HG03460 (cell line): ENCODE results near the gene RABGAP1.

Experiments used
- ATAC-seq: cut with Tn5 transposase; IDR thresholded peaks from one replicate; pipeline ENCODE4 v1.9.1; 2021; ENCODE audit not compliant: unreplicated experiment

The RABGAP1 gene

GRCh38 chr9:123080444-123080843 lies 139.6 kb downstream of the RABGAP1 start:
- no peak for ATAC-seq

DNA sequence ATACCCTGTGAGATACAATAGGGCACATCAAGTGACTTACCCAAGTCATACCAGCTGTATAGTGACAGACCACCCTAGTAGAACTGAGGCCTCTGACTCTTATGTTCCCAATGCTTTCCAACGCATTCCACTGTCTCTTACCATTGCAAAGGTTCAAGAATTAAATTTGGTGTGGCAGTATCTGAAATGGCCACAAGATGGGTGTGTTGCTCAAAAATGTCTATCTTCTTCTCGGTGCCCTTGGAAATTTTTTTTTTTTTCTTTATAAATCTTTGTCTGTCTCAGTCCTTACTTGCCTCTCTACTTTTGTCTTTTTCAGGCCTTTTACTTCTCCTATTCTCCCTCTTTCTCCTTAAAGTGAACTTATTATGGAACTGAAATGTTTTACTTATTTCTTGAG lies 141.0 kb downstream of the RABGAP1 start:
- no peak for ATAC-seq

DNA sequence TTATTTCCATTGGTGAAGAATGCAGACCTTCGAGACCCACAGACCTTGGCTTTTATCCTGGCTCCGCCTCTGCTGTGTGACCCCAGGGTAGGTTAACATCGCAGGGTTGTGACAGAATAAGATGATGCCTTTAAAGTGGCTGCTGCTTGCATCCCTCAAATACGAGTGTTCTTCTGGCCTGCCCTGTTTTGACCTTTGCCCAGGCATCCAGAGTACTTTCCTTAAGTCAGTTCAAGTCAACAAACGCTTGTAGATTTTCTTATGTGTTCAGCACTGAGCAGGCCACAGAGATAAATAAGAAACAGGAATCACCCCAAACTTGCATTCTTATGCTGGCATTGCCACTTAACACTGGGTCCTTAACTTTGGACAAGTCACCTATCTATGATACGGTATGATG lies 142.9 kb downstream of the RABGAP1 start:
- ATAC-seq, result no peak

DNA sequence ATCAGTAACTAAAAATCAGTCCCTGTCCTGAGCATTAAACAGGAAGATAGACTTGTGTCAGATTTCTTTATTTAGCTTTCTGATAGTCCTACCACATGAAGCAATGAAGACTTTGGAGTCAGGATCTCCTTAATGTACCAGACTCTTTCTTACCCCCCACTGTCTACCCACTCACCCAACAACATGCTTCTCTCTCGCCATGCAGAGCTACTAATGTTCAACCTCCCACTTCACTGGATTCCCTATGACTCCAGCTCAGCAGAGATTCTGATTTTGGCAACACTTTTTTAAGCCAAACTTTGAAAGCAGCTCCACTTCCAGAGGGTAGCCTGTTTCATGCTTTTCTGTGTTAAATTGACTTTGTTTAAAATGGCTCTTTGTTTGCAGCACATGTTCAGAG lies 143.4 kb downstream of the RABGAP1 start:
- no peak for ATAC-seq

DNA sequence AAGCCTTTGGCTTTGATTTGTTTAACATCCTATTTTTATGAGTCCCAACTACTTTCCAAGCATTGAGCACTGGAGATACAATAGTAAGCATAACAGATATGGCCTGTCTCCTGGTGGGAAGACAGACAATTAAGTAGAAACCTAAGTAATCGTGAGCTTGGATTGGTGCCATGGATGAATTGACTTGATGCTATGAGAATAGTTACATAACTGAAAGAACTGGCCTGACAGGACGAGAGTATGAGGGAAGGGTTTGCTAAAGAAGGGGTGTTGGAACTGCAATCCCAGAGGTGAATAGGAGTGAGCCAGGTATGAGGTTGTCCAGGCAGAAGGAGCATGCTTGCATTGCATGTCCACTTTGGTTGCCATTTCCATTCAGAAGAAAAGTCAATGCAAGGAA lies 145.1 kb downstream of the RABGAP1 start:
- ATAC-seq, result no peak

- ATAC-seq, result no peak
Observed at GRCh38 chr9:123087359-123087888, 146.6 kb downstream of the RABGAP1 start.

DNA sequence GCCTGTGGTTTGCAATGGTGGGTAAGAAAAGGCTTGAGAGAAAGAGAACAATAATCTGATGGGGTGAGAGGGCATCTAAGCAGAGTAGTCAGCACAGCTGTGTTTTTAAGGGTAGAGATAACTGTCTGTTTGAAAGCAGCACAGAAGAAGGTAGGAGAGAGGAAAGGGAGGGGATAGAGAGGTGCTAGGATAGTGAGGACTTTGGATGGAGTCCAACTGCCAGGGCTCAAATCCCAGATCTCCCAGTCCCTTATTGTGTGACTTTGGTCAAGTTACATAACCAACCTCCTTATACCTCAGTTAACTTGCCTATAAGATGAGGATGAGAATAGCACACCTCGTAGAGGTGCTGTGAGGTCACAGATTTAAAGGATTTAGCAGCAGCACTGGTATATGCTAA lies 148.2 kb downstream of the RABGAP1 start:
- no peak for ATAC-seq

DNA sequence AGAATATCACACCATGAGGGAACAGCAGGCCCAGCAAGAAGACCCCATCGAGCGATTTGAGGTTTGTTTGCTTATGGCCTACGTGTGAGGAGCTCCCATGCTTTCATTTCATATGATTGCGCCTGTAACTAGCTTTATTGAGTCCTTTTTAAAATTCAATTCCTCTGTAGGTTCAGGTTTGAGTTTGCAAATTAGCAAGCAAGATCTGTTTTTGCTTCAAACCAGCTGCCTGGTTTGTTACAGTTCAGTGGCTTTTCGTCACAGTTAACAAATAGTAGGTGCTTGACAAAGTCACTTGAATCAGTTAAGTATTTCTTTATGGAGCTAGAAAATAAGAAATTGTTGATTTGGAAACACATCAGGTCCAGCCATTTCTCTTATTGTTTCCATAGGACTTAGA lies 149.0 kb downstream of the RABGAP1 start:
- no peak for ATAC-seq

GRCh38 chr9:123090198-123090896 lies 149.5 kb downstream of the RABGAP1 start:
- no peak for ATAC-seq

GRCh38 chr9:123090956-123091355 lies 150.1 kb downstream of the RABGAP1 start:
- ATAC-seq, result no peak

DNA sequence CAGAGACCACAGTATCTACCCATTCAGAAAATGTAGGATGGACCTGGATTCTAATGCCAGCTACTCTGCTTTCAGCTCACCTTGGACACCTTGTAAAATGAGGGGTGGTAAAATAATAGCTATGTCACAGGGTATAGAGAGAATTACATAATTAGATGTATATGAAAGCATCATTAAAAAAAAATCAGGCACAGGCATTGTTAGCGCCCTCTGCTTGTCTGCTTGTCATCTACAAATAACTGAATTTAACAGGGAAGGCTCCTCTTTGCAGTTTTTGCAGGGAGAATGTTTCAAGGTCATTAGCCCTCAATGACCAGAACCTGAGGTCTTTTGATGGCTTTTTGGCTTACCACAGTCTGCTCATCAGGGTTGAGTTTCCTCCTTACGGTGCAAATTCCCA lies 150.6 kb downstream of the RABGAP1 start:
- no peak for ATAC-seq

DNA sequence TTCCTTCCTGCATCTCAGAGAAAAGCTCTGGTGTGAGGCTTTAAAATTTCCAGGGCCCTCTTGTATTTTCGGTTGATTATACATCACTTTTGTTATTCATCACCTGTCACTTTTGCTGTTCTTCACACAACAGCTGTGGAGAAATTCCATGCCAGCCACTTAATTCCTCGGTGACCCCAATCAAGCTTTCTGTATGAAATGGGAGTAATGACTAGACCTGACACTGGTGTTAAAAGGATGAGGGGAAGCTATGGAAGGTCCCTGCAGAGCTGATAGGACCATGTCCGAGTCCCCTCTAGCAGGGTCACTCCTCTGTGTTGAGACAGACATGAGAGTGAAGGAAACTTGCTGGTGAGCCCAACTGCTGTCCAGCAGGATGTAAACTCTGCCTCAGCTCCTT lies 152.3 kb downstream of the RABGAP1 start:
- ATAC-seq, result no peak

DNA sequence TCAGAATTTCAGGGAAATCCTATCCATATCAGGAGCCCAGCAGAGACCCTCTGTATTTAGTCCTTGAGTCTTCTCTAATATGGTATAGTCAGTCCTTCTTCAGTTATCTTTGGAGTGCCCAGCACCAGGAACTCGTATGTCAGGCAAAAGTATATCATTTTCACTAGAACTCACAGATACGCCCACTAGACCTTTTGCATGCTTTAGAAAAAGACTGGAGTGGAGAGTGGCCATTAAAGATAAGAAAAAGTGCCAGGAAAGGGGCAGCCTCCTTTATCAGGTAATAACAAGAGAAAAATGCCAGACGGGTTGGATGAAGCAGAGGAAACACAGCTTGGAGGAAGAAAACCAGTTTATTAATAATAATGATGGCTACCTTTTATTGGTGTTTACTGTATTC lies 156.2 kb downstream of the RABGAP1 start:
- no peak for ATAC-seq

DNA sequence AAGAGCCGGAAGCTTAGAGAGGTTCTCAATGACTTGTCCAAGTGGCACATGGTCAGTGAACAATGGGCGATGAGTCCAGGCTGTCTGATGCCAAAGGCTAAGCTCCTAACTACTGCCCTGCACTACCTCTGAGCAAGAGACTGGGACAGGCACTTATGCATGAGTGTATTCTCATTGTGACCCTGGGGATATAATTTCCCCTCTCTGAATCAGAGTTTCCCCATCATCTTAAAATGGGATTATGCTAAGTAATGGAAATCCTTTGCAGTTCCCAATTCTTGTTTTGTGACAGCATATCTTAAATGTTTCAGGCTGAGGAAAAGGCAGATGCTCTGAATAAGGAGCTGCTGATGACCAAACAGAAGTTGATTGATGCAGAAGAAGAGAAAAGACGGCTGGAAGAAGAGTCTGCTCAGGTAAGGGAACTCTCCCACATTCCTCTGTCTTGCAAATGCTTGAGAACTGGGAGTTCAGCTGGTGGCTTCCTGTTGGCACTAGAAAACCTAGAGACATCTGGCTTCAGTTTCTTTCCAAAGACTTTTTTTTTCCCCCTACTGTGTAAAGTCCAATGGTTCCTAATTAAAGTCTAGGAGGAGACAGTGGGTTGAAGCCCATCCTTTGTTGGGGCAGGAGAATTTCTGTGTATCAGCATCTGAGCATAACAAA lies 156.7 kb downstream of the RABGAP1 start:
- ATAC-seq, result no peak

GRCh38 chr9:123098096-123098459 lies 157.3 kb downstream of the RABGAP1 start:
- ATAC-seq, result no peak

GRCh38 chr9:123099042-123099441 lies 158.2 kb downstream of the RABGAP1 start:
- no peak for ATAC-seq

DNA sequence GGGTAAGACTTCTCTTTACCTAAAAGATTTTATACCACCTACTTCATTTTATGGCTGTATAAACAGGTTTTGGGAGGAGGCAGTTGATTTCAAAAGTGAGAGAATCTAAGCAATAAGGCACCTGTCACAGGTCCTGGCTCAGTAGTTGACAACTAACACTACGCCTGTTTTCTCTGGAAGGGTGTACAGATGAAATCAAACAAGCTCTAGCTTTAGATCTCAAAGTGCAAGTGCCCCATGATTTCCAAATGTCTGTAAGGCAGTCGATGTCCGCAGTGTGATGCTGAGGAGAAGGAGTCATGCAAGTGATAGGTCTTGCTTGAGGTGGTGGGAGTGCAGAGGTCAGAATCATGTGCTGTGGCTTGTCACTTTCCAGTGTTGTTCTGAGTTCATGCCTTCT lies 158.7 kb downstream of the RABGAP1 start:
- no peak for ATAC-seq

GRCh38 chr9:123102375-123103113 lies 161.7 kb downstream of the RABGAP1 start:
- no peak for ATAC-seq

DNA sequence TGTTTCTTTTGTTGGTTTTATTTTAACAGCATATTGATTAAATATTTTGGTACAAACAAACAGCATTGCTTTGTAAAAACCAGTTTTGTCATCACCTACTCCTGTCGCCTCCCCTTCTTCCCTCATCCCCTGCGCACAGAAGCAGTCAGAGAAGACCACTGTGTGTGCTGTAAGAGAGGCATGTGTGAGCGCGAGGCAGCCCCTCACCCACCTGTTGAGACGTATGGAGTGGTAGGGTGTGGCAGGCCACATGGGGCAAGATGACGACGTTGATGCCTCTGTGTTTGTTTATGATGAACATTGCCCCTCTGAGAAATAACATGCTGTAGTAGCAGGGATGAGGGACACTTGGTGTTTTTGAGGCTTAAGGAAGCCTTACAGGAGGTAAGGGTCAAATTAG lies 164.0 kb downstream of the RABGAP1 start:
- no peak for ATAC-seq

DNA sequence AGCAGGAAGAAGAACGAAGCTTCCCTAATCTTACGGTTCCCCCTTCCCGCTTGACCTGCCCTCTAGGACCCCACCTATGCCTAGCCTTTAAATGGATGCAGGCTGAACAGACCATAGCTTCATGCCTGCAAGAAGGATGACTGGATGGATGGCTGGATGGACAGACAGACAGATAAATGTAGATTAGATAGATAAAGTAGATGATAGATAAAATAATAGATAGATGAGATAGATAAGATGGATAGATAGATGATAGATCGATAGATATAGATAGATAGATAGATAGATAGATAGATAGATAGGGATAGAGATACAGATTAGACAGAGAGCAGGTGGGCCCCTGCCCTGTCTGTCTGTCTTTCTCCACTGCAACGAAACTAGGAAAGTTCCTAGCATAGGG lies 164.7 kb downstream of the RABGAP1 start:
- ATAC-seq, result no peak

DNA sequence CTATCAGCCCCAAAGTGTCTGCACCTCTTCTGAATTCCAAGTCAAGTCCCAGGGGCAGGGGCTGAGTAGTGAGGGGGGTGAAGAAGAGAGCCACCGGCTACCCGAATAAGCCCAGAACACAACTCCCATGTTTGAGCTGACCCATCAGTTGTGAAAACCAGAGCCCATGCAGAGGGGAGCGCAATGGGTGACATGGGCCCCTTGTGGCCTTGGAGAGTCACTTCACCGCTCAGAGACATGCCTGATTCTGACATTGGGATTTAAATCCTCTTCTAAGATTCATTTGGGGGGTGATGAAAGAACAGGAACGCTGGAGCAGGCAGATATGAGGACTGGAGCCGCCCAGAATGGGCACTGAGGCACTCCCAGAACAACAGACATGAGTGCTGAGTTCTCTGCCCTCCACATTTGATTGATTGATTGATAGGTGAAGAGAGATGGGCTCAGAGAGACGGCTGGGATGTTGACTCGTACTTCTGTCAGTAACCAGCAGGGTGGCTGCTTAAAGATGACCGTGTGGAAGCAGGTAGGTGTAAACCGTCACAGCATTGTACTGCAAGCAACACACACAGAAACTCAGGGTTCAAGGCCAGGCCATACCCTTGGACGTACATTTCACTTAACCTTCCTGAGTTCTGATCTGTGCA lies 166.9 kb downstream of the RABGAP1 start:
- no peak for ATAC-seq

DNA sequence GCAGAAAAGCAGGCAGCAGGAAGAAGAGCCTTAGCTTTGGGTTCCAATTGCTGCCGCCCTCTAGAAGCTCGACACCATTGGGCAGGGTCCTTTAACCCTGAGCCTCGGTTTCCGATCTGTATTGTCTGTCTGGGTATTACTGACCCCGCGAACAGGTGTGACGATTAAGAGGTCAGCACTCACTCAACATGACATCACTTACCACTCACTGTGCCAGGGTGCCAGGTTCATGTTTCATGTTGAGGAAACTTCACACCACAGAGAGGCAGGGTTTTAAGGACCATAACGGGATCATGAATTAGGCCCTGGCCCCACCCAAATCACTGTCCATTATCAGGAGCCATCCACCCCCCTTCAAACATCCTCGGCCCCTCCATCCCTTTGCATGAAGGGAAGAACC lies 168.2 kb downstream of the RABGAP1 start:
- ATAC-seq, result no peak
